ENCODE results near the gene PIEZO1.

Gene PIEZO1

GRCh38 chr16:88732172-88732960 is 52.7 kb downstream of the PIEZO1 start:
- DNase-seq = no peak

DNA sequence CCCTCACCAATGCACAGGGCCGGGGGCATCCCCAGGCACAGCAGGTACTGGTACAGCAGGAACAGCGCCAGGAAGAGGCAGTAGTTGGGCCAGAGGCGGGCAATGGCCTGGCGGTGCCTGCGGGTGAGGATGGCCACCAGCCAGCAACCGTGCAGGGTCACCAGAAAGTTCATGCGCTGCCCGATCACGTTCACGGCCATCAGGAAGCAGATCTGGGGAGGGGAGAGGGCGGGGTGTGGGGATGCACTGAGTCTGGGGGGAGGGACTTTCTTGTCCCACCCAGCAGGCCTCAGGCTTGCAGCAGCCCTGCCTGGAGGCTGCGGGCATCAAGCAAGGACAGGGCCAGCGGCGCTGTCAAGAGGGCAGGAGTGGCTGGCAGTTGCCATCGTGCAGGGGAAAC is 53.3 kb downstream of the PIEZO1 start:
- DNase-seq = no peak

- no peak for DNase-seq
Measured at GRCh38 chr16:88730632-88731607, 54.1 kb downstream of the PIEZO1 start.

- DNase-seq = no peak
Measured at GRCh38 chr16:88727871-88728270, 57.1 kb downstream of the PIEZO1 start.

GRCh38 chr16:88726981-88727380 is 58.0 kb downstream of the PIEZO1 start:
- DNase-seq = no peak

DNA sequence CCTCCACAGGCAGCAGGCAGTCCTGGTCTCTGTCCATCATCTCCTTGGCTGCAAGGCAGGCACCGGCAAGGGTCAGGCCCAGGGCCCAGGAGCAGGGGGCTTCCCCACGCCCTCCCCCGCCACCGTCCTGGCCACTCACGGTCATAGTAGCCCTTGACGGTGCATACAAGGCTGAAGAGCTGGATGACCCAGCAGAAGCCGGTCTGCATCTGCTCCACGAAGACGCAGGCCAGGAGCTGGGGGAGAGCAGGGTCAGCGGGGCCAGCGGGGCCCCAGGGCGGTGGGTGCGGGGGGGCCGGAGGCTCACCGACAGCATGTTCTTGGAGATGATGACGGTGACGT is 58.6 kb downstream of the PIEZO1 start:
- no peak for DNase-seq

GRCh38 chr16:88725609-88726407 is 59.2 kb downstream of the PIEZO1 start:
- no peak for DNase-seq

DNA sequence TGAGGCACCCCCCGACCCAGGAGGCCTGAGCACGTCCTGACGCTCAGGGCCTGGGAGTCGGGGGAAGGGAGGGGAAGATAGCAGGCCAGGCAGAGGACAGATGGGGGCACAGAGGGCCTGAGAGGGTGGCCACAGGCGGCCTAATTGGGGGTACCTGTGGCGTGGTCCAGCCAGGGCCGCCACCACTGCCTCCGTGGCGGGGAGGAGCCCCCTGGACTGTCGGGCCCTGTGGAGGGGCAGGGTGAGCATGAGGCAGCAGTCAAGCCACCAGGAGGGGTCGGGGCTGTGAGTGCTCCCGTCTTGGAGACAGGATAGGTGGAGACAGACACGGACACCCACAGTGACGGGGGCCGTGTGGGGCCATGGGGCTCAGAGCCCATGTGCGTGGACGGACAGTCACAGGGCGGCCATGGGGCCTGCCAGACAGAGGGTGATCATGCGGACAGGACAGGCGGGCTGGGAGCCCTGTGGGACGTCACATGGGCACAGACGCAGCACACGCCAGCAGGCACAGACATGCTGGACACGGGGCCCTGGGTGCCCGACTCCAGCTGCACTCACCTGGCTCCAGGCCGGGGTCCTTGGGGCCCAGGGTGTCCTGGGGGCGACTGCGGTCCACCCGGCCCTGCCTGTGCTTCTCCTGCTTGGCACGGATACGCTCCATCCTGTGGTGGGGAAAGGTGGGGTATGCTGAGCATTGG is 60.0 kb downstream of the PIEZO1 start:
- no peak for DNase-seq

DNA sequence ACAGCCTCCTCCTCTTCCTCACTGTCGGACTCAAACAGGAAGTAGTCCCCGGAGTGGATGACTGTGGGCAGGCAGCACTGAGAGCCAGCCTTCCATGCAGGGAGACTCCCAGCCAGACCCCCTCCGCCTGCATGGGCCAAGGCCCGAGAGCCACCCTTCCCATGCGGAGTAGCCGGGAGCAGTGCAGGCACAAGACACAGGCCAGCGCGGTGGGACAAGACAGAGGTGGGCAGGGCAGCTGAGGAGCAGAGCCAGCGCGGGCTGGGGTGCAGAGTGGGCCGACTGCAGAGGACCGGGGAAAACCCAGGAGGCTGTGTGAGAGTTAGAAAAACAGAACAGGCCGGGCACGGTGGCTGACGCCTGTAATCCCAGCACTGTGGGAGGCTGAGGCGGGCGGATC is 61.1 kb downstream of the PIEZO1 start:
- no peak for DNase-seq

DNA sequence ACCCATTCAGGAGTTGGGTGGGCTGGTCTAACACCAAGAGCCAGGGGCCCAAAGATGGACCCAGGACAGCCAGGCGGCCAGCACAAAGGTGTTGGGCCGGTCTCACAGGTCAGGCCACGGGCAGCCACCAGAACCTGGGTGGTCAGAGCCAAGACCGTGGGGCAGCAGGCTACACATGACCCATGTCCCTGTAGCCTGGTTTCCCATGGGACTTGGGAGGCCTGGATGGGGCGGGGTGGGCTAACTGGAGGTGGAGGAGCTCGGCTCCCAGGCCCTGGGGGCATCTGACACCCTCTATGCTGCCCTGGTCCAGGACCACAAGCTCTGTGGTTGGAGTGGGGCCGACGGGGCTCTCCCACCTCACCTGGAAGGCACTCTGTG is 61.5 kb downstream of the PIEZO1 start:
- DNase-seq = no peak

DNA sequence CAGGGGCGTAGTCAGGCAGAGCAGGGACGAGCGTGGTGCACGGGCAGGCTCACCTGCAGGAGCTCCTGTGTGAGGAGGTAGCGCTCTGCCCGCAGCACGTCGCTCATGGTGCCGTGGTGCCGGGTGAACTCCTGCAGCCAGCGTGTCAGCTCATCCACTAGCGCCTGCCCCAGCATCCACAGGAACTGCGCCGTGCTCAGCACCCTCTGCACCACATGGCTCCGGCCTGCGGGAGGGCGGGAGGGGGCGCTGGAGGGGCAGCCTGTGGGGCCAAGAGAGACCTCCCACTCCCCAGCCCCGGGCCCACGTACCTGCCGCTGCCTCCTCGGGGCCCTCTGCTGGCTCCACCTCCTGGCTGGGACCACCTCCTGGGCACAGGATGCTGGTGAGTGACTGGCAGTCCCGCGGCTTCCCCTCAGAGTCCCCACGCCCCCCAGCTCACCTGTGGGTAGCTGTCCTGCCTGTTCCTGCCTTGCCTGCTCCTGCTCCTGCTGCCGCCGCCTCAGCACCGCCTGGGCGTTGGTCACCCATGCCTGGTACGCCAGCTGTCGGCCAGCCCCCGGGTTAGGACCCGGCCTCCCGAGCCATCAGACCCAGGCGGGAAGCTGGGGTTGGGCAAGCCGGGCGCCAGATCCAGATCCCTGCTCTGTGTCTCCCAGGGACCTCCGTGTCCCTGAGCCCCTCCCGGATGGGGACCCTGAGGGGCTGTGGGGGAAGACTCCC is 62.1 kb downstream of the PIEZO1 start:
- no peak for DNase-seq

GRCh38 chr16:88721815-88722755 is 62.9 kb downstream of the PIEZO1 start:
- DNase-seq = no peak

GRCh38 chr16:88721236-88721635 is 63.8 kb downstream of the PIEZO1 start:
- no peak for DNase-seq

DNA sequence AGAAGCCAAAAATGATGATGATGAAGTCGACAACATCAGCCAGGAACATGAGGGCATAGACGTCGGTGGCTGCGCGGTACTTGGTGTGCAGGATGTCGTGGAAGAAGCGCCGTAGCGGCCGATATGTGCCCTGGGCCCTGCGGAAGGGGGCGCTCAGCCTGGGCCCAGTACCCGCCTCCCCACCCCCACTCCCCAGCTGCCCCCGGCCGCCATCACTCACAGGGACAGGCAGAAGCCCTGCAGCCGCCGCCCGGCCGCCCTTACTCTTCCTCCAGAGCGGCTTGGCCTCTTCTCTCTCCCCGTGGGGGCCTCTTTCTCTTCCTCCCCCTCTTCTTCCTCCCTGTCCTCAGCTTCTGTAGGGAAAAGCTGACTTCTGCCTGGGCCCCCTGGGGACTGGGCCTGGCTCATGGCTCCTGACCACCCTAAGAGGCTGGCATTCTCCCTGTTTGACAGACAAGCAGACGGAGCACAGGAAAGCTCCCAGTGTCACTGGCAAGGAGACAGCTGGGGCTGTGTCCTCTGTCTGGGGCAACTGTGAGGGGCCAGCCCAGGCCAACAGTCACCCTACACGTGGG is 64.5 kb downstream of the PIEZO1 start:
- DNase-seq = no peak

DNA sequence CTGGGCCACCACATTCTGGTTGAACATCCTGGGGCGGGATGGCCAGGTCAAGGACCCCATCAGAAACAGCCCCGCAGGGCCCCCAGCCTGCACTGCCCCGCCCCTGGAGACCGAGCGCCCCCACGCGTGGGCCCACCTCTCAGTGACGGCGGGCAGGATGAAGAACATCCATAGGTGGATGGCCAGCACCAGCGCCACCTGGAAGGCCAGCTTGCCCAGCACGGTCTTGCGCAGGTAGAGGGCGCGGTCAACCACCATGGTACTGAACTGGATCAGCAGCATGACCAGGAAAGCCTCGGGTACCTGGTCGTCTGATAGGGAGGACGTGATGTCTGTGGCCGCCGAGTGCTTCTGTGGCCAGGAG is 65.1 kb downstream of the PIEZO1 start:
- no peak for DNase-seq

DNA sequence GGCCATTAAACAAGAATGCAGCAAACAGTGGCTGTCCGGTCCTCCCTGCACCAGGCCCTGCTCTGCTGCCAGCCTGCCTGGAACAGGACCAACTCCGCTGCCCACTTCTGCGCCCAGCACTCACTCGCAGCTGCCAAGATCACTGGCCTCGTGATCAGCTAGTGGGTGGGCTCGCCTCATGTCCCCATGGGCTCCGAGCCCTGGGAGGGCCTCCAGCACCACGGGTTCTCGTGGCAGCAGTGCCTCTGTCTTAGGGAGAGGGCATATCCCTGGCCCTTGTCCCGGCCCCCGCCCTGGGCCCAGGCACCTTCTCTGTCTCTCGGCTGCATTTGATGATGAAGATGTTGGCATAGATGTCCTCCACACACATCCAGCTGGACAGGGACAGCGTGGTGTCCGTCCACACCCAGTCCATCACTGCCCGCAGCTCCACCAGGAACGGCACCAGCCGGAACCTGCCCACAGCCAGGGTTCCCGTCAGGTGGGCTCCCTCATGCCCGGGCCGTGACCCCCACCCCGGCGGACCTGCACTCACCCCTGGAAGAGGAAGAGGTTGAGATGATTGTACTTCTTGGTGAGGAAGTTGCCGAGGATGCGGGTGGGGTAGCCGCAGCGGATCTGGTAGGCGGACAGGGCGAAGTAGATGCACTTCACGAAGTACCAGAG is 65.6 kb downstream of the PIEZO1 start:
- DNase-seq = no peak

DNA sequence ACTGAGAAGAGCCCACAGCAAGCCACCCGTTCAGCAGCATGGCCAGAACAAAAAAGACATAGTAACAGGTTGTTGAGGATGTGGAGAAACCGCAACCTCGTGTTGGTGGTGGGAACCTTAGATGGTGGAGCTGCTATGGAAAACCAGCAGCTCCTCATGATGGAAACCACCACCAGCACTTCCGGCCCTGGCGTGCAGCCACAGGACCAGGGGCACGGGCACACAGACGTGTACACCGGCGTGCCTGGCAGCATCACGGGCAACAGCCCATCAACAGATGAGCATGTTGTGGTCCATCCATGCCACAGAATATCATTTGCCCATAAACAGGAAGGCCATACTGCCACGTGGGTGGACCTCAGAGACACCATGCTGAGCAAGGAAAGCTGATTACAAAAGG is 66.8 kb downstream of the PIEZO1 start:
- DNase-seq = no peak

DNA sequence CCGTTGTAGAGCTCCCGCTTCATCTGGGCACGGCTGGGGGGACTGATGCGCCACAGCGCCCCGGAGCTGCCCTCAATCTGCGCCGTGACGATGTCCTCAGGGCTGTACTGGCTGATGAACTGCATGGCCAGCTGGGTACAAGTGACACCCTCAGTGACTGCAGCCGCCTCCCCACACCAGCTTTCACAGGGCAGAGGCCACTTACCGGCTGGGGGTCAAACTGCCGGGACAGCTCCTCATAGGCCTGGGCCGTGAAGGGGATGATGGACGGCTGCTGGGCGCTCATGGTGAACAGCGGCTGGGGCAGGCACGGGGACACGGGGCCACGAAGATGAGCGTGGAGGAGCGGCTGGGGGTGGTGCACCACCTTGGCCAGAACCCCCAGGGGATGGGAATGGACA is 68.4 kb downstream of the PIEZO1 start:
- DNase-seq = no peak

- no peak for DNase-seq
Measured at GRCh38 chr16:88716201-88716600, 68.8 kb downstream of the PIEZO1 start.

All from SIG-M5 (cell line).